Brain pericyte (primary cell): Measurements from ENCODE around the gene CORIN.
"Not testable (repeated sequence)": the region's sequence is repeated elsewhere in the genome, so short reads cannot be mapped to it uniquely, and the experiment has no call there.

ENCODE experiments used
- DNase-seq: peaks from one replicate; pipeline ENCODE4 v3.0.0-alpha.2; 2012; ENCODE audit warnings: low read depth, low spot score

CORIN gene

DNA sequence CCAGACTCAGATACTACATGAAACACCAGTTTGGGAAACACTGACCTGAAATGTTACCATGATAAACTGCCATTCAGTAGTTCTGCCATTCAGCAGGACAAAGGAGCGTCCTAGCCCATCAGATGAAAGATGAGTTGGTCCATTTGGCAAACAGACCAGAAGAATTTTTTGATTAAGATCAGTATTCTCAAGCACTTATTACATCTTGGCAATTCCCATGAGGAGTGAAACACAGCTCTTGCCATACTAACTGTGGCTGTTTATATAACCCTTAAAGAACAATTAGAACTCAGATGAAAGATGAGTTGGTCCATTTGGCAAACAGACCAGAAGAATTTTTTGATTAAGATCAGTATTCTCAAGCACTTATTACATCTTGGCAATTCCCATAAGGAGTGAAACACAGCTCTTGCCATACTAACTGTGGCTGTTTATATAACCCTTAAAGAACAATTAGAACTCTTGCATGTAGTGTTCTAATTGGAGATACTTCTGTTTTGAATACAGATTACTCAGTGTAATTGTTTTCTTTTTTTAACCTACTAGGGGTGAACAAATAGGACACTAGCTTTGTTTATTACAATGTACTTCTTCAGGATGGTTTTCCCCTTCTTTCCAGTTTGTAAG is 146.0 kb downstream of the CORIN start:
- DNase-seq: not testable (repeated sequence)

DNA sequence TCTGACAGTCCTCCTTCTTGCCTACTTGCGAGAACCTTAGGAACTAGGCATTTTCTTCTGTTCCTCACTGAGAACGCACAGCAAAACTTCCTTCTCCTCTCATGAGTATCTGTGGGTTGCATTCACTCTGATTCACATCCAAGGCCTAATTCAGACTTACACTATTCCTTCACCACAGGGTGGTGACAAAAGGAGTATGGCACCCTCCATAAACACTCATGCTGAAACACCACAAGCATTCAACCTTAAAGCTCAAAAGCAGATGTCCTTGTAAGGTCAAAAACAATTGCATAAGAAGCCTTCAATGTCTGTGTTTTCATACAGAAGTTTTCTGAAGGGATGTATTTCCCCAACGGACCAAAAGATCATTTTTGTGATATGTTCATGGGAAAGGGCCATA is 147.3 kb downstream of the CORIN start:
- no peak for DNase-seq

DNA sequence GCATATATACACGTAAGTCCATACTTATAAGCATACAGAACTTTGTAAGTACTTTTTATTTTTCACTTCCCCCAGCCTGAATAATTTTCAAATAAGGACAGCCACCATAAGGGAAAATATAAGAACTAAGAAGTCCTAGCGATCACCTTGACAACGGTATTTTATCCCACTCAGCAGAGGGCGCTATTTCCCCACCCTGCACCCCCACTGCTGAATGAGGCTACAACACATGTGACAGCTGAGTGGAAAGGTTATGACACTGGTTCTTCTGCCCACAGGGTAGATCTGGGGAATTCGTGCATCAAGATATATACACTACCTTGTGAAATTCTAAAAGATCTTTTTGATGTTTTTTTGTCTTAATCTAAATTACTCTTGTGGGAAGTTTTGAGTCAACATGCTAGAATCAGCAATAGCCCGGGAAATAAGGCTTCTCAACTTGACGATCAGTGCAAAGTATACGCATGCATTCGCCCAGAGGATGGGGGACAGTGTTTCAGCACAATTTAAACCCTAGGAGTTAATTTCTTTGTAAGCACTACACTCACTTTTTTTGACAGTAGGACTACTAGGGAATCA is 151.5 kb downstream of the CORIN start:
- DNase-seq: no peak

DNA sequence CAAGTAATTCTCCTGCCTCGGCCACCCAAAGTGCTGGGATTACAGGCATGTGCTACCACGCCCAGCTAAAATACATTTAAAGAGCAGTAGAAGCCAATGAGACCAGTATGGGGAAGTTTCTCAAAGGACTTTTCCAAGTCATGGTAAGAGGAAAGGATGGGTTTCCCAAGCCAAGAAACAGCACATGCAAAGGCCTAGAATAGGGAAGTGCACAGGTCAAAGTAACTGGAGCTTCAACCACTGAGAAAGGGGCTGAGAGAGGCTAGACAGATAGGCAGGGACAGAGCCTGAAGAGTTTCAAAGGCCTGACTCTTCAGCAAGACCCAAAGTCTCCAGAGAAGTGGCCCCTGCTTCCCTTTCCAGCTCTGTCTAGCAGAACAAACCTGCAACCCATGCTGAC is 162.1 kb downstream of the CORIN start:
- no peak for DNase-seq

DNA sequence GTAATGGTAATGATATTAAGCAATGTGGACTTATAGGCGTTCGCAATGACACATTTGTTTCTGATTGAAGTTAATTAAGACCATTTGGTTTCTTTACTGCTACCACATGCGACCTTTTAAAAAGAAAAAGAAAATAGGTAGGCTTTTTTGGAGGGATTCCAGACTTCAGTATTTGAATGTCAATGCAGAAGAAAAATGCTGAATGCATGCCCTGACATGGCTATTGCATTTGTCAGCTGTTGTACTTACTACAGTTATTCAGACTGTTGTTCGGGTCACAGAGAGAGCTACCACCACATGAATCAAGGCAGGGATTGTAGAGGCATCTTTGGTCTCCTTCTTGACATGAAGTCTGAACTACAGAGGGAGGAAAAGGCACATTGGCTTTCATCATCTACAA is 163.7 kb downstream of the CORIN start:
- no peak for DNase-seq

DNA sequence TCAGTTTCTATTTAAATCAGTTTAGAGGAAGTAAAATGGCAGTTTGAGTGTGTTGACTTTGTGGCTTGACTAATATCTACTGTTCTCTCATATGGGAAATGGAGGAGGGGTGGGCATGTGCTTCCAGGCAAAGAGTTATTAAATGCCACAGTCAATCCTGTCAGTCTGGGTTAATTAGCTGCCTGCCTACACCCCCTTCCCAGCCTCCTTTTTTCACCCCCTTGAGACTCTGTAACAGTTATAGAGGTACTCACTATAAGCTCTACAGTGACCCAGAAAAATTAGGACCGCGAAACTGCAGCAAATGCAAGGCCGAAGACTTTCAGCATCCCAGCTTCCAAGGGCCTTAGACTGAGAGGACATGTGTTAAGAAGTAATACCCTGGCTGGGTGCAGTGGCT is 165.2 kb downstream of the CORIN start:
- DNase-seq: no peak

DNA sequence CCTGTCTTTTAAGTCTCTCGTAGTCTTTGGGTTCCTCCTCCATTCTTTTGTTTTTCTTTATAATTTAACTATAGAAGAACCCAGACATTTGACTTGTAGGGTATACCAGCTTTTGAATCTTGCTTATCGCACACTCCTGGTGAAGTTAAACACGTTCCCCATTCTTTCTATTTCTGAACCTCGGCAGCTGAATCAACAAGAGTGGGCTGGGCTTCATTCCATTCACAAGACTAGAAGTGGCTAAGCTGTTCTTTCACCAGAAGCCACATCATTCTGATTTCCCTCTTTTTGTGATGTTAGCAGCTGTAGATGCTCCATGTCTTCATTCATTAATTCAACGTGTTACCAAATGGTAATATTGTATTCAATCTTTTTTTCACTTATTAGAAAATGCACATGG is 167.9 kb downstream of the CORIN start:
- DNase-seq: no peak

DNA sequence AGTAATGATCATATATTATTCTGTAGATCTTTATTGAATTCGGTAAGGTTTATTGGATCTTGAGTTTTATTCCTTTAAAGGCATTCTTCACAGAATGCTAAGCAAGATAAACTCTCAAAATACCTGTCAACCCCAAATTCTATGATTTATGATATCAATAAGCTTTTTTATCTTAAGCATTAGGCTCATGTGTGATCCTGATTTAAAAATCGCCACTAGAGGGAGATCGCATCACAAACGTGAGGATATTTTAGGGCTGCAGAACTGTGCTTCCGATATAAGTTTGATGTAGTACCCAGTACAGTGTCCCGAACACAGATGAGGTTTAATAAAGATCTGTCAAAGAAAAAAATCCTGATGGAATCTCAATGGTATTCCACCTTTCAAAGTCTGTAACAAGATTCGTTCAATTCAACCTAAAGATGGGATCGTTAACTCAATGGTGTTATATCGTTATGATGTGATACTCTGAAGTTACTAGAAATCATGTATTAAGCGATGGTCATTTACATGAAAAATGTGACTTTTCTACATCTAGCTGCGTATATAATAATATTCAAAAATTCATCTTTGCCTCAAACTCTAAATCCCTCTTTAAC is 169.0 kb downstream of the CORIN start:
- DNase-seq: peak; percentile 13

DNA sequence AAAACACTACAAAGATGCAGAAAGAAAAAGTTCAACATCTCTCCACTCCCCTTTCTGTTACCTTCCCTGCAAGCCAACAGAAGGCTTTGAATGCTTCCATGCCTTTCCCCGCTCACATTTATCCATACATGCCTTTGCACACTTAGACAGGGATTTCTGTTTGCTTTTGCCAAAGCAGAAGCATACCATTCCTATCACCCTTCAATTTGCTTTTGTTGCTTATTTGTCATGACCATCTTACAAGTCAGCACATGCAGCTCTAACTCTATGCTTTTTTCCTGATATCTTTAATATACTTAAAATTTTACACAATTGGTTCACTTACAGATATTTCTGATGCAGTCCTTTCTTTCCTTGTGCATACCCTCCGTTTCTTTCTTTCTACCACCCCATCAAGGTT is 169.6 kb downstream of the CORIN start:
- no peak for DNase-seq

DNA sequence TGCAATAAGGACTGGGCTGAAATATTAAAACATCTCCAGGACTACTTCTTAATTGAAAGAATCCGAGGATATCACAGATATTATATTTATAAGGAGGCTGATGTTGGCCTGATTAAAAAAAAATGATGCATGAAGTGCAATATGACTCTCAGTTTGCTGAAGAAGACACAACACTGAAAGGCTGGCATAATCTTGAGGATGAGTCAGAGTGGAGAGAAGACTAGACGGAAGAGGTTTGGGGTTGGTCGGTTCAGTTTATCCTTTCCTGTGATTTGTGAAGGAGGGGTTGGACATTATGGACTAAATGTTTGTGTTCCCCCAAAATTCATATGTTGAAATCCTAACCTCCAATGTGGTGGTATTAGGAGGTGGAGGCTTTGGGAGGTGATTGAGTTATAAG is 170.3 kb downstream of the CORIN start:
- DNase-seq: no peak

DNA sequence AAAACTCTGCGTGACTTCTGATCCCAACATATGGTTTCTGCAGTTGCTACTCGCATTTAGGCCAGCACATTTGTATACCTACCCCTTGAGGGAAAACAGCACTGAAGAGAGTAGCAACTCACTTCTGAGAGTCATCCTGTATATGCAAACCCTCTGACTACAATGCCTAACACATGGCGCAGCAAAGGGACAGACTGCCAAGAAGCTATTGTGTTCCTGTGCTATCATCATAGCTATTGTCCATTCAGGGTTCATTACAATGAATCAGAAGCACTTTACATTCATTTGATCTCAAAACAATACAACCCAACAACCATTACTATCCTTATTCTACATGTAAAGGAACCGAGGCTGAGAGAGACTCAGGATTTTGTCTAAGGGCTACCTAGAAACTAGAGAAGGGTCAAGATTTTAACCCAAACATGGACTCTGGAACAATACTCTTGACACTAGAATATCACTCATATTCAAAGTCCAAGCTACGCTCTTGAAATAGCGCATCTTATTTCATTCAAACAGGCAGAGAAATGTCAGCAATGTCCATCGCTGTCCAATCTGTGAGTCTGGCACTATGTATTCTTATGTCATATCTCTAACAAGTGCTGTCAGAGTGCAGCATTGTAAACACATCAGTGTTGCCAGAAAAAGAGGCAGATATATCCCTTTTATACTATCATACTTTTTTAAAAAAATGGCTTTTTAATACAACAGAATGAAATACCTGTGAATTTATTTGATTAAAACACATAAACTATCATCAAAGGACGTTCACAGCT is 173.6 kb downstream of the CORIN start:
- no peak for DNase-seq

DNA sequence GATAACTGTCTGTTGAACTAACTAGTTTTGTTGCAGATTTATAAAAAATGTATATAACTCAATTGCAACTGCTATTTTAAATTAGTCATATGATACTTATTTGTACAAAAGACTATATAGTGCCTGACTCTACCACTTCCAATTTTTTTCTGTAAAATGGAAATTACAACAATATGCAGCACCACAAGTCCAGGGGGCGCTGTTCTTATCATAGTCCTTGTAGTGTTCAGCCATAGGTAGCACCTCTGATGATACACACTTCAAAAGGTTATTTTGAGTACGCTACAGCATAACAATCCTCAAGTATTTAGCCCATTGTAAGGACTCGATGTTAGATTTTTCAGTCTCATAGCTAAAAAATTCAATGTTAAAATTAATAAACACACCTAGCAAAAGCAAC is 174.9 kb downstream of the CORIN start:
- no peak for DNase-seq

DNA sequence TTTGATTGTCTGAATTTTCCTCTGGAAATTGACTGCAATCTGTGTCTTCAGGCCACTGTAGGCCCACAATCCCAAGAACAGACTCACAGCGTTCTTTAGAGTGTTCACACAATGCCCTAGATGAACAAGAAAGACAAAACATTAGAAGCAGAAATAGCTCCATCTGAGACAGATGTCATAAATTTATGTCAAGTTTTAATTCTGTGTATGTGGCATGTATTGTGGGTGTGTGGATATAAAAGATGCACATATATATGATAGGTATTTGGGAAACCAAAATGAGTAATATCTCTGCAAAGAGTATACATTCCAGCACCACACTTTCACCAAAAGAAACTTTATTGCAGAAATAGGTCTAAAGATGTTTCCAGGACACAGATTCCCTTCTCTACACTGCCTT is 176.1 kb downstream of the CORIN start:
- no peak for DNase-seq

DNA sequence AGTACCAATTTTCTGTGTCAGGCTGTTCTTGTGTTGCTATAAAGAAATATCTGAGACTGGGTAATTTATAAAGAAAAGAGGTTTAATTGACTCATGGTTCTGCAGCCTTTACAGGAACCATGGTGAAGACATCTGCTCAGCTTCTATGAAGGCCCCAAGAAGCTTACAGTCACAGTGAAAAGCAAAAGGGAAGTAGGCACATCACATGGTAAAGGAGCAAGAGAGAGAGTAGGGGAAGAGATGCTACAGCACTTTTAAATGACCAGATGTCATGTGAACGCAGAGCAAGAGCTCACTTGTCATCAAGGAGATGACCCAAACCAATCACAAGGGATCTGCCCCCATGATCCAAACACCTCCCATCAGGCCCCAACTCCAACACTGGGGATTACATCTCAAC is 178.5 kb downstream of the CORIN start:
- no peak for DNase-seq

DNA sequence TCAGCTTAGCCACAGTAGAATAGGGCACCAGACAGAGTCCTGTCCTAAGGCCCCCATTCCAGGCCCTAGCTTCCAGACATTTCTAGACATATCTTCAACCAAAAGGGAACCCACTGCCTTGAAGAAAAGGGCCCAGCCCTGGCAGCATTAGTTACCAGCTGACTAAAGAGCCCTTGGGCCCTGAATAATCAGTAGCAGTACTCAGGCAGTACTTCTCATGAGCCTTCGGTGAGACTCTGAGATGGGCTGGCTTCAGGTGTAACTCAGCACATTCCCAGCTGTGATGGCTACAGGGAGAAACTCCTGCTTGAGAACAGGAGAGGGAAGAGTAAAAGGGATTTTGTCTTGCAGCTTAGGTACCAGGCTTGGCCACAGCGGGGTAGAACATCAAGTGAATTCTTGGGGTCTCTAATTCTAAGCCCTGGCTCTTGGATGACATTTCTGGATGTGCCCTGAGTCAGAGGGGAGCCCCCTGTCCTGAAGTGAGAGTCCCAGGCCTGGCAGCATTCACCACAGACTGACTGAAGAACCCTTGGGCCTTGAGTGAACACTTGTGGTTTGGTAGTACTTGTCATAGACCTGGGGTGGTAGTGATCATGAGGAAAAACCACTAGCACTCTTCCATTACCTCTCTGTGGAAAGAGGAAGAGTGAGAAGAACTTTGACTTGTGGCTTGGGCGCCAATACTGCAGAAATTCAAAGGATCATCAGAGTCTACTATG is 182.7 kb downstream of the CORIN start:
- no peak for DNase-seq

DNA sequence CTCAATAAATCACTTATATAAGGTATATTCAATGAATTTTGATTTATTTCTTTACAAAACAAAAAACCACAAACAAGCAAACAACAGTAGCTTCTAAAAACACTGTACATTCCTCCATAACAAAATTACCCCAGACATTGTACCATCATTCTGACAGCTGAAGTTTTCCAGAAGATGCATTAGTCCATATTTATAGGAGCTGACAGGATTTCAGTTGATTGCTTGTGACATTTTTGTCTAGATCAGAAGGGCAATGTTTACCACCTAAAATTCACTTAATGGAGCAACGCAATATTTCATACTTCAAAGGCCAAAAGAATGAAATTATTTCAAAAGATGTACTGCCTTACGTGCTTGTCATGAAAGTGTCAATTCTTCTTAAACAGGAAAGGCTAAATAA is 185.8 kb downstream of the CORIN start:
- DNase-seq: no peak

DNA sequence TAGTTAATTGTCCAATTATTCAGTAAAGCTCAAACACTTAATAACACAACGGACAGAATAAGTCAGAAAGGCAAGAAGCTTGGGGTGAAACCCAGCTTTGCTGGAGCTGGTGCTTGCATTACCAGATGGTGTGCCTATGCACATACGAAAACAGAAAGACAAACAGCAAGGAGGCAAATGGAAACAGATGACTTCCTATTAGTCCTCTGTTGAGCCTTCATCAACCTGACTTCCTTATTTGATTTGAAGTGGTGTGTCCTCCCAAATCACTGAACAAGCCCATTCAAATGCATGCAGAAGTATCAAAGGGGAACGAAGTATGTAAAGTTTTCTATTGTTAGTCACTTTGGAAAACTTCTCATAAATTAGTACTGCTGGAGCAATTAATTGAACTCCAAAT is 186.6 kb downstream of the CORIN start:
- DNase-seq: no peak

DNA sequence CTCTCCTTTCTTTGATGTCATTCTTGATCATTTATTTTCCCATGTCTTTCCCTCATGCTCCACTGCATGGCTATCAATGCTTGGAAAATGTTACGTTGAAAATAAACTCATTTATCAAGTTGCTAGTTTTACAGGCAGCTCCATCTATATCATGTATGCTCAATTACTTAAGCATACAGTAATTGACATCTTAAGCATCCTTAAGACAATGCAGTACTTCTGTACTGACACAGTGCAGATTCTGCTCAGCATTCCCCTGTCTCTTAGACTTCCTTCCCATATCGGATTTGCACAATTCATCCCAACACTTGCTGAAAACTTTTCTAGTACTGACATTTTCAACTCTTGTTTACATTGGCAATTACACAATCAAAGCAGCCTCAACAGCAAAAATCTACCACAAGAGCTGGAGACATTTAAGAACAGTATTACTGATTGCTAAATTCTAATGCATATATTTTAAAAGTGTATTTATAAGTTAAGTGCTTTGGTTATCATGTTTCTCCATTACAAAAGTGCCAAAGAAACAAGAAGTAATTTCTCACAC is 187.2 kb downstream of the CORIN start:
- peak; percentile 12 for DNase-seq

DNA sequence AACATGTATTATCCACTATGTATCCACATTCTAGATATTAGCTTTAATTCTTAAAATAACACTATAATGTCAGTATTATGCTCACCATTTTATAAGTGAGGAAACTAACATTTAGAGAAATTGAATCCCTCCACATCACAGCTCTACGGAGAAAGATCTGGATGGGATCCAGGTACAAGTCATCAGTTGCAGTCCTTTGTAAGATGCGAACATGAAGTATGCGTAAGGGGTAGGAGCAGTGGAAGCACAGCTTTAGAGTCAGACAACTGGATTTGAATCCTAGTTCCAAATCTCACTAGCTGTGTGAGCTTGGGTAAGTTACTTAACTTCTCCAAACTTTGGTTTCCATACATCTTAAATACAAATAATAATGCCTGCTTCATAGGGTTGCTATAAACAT is 190.3 kb downstream of the CORIN start:
- no peak for DNase-seq

DNA sequence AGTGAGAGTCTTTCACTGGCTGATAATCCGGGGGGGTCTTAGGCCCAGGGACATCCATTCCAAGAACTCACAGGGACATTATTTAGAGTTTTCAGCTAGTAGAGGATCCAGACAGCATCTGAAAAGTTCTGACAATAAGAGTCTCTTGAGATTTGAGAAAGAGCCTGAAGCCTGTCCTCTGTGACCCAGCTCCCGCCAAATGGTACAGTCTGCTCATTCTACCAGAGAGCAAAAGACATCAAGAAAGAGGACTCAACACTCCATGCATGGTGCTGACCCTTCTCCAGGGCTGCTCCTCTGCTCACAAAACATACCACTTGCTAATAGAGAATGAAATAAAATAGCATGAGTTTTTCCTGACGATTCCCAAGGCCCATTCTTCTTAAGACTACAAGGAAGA is 190.8 kb downstream of the CORIN start:
- no peak for DNase-seq

DNA sequence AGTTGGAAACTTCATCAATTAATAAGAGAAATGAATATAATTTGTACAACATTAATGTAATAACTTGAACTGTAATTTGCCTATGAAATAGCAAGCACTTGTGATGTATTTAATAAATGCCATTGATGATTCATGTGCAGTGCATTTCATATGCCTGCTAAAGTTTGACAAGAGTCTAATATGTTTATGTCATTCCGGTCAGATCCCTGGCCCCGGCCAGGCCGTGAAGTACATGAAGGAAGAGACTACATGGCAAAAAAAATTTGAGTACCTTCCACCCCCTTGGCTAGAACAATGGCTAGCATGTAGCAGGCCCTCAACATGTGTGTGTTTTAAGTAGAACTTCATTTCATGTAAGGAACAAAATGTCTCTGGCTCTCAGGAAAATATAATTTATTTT is 191.5 kb downstream of the CORIN start:
- DNase-seq: no peak

DNA sequence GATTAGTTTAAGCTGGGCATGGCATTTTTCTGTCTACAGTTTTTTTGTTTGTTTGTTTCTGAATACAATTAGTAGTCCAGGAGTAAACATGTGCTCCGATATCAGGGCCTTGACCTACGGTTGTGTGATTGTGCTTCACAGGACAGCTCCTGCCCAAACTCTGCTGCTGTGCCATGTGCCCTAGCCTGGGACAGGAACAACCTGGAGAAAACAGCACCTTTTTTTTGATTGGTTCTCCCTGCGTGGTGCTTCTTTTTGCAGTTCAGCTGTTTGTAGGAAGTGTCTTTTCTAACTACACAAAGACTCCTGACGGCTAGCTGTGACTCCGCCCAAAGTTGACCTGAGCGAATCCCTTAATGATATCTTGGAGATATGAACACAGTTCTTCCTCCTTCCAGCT is 194.0 kb downstream of the CORIN start:
- no peak for DNase-seq
